ENCODE results near the gene MANEAL.

The MANEAL gene

DNA sequence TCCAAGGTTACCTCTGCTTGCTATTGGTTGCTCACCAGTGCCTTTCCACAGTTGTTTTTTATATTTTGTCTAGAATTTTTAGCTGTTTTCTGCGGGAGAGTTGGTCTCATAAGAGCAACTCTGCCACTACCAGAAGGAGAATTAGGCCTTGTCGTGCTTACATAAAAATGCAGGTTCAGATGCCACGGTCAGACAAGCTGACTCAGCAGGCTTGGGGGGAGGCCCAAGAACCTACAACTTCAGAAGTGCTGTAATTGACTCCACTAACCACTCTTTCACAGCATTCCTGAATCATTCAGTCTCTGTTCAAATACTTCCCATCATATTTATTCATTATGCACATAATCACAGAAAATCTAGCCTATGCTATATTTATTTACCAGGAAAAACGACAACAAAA, 37.5 kb downstream of the MANEAL start:
- no peak for DNase-seq

DNA sequence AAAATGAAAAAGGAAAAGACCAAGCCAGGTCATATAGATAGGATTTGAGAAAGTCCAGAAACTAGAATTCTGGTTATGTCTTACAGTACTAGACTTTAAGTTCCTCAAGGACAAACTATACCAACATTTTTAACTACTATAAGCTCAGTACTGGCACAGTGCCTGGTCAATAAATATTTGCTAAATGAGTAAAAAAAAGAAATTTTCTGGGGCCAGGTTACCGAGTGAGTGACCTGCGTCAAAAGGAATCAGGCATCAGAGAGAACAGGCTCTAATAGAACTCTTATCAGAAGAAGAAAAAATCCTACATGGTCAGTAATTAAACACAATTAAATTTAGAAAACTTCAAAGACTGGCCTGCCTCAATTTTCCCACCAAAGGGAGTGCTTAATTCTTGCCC, 38.2 kb downstream of the MANEAL start:
- DNase-seq, result no peak

DNA sequence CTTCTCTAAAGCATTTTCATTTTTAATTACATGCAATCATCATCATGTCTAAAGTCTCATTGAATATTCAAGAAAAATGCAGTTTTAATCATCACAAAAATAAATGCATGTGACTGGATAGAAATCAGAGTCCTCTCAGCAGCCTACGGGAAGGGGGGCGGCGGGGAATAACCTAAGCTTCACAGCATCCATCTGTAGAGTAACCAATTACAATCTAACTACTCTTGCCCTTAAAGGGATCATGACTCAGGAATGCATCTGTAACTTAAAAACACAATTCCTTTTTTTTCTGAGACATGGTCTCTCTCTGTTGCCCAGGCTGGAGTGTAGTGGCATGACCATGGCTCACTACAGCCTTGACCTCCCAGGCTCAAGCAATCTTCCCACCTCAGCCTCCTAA, 43.1 kb downstream of the MANEAL start:
- no peak for DNase-seq

DNA sequence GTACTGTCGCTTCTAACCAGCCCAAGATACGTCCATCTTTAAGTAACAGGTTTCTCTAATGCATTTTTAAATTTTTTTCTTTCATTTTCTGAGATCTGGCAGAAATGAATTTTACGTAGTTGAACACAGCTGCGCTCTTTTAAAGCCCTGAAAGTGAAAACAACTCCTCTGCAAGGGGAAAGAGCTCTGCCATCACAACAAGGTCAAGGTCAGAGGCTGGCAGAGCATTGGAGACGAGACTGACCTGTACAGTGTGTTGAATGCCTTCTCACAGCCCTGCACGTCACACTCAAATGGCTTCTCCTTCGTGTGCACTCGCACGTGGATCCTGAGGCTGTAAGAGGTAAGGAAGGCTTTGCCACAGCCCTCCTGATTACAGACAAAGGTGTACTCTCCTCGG, 46.0 kb downstream of the MANEAL start:
- no peak for DNase-seq

DNA sequence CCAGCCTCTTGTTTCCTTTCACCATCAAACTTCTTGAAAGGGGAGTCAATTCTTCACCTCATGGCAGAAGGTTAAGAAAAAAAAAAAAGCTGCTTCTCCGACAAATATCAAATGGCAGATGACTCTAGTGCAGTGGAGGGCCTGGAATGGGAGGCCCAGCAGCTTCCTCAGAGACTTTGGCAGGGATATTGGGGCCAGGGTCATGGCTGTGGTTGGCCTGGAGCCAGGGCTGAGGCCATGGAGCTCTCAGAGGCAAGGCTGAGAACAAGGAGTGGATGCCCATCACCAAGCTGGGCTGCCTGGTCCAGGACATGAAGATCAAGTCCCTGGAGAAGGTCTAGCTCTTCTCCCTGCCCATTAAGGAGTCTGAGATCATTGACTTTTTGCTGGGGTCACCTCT, 47.1 kb downstream of the MANEAL start:
- DNase-seq, result no peak

DNA sequence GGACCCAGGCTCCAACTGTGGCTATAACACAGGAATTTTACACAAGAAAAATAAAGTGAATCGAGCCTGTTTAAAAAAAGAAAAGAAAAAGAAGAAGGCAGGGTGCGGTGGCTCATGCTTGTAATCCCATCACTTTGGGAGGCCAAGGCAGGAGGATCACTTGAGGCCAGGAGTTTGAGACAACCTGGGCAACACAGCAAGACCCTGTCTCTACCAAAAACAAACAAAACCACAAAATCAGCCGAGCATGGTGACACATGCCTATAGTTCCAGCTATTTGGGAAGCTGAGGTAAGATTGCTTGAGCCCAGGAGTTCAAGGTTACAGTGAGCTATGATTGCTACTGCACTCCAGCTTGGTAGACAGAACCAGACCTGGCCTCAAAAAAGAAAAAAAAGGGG, 48.0 kb downstream of the MANEAL start:
- DNase-seq, result no peak

DNA sequence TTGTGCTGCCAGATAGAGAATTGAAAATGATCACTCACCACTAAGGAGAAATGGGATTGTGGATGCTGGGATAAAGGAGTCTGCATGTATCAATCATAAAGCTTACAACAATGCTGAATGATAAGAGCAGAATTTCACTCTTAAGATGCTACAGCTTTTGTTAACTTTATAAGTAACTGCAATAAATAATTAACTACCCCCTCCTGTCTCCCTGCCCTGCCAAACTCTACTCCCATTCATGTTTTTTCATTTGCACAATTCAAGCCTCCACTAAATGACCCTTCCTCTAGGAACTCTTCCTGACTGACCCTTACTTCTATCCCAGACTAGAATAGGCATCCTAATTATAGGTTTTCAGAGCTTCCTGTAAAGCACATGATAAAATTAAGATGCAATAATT, 50.9 kb downstream of the MANEAL start:
- no peak for DNase-seq

DNA sequence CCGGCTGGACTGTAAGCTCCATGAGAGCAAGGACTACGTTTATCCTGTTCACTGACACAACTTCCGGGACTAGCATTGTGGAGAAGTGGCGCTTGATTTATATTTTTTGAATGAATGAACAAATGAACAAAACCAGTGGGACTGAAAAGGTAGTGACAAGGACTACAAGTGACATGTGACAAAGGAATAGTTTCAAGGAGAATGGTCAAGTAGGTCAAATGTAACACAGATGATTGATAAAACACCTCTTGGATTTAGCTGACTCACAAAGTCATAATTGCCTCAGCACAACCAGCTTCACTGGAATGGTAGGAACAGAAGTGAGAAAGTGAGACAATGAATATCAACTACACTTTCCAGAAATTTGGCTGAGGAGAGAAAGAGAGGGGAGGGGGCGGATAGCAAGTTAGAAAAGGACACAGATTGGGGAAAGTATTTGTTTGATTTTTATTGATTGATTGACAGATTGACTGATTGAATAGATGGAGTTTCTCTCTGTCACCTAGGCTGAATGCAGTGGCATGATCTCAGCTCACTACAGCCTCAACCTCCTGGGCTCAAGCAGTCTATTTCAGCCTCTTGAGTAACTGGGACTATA, 51.5 kb downstream of the MANEAL start:
- no peak for DNase-seq

DNA sequence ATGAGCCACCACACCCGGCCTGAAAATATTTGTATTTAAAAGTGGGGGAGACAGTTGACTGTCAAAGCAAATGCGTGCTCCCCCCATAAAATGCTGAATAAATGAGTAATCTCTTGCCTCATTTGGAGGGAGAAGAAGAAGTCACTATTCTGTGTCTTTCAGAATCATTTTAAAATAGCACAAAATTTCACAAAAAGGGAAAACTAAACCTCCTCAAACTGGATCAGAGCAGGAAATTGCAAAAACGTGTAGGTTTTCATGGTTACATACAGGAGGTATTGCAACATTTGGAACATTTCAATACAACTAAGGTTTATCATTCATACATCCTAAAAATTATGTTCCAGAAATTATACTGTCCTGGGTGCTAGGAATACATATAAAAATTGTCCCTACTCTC, 52.1 kb downstream of the MANEAL start:
- DNase-seq, result no peak

DNA sequence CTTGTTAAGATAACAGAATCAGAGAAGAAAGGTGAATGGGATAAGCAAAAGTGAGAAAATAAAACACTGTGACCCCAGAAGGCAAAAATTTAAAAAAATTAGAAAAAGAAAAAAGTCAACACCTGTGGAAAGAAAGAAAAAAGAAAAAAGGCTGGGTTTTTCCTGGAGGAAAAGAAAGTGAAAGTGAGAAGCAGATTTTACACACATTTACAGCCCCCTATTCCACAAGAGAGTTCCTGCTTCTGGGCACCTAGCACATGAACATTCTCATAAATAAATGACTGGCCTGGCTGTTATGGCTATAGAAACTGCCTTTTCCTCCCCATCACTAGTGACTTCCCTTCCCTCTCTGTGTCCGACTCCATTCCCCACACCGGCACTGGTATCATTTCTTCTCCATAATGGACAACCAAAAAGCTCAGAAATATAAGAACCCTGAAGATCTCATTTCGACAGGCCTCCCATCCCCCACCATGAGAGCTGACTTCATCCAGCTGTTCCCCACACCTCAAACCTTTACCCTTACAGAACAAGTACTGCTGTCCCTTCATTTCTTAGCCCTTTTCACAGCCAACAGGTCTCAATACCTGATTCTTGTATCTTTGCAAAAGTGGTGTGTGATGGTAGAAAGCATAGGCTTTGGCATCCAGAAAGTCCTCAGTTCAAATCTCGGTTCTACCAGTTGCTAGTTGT, 53.1 kb downstream of the MANEAL start:
- no peak for DNase-seq

DNA sequence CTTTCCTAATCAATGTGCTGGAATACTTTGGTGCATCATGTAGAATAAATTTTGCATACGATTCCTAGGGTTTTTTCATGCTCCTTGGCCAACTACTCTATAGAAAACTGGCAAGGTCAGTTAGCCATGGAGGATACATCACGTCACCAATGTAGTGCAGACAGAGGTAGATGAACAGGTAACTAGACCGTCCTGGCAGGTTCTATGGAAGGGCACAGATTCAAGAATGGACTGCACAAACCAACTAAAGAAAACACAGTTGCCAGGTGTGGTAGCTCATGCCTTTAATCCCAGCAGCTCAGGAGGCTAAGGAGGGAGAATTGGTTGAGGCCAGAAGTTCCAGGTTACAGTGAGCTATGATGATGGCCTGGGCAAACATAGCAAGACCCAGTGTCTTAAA, 55.8 kb downstream of the MANEAL start:
- no peak for DNase-seq

DNA sequence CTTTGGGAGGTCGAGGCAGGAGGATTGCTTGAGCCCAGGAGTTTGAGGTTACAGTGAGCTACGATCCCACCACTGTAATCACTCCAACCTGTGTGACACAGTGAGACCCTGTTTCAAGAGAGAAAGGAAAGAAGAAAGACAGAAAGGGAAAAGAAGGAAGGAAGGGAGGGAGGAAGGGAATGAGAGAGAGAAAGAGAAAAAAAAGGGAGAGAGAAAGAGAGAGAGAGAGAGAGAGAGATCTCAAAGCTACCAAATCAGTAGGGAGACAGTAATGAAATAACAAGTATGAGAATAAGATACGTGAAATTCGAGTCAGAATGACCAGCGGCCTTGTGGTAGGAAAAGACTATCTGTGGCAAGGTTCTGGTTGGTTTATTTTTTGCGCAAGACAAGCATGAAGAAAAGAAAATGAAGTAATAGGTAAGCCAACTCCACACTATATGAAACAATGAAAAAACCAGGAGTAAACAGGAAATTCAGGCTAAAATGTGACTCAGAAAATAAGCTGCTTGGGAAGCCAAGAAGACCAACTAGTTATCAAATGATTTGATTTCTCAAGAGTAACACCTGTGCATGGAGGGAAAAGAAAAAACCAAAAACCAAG, 56.8 kb downstream of the MANEAL start:
- peak; percentile 54 for DNase-seq
